K562 (cell line): ENCODE measurements around the gene YES1. TPM values are rescaled to one million over a fixed set of nuclear protein-coding genes. Genes with fewer than 3 reads are reported as not detected.

Experiments
- CBFA2T2 ChIP-seq: fragments of 450-650 bp; conservative IDR thresholded peaks from 2 replicates; pipeline ENCODE4 v1.6.1; 2017; ENCODE audit warnings: mild to moderate bottlenecking
- HIVEP1 ChIP-seq: fragments of 250-450 bp; sonication (Bioruptor Pico); IDR thresholded peaks from 2 replicates; pipeline ENCODE4 v1.4.0; 2020; ENCODE audit warnings: mild to moderate bottlenecking
- MGA ChIP-seq: fragments of 450-650 bp; IDR thresholded peaks from 2 replicates; pipeline ENCODE4 v1.6.1; 2016; ENCODE audit warnings: mild to moderate bottlenecking, moderate library complexity
- RUNX1 ChIP-seq: sonication (generic); IDR thresholded peaks from 2 replicates; pipeline ENCODE4 v1.6.1; 2016; ENCODE audit warnings: antibody characterized with exemption, low read depth
- U2AF2 ChIP-seq: fragments of 200-400 bp; formaldehyde crosslinking; optimal IDR thresholded peaks from 2 replicates; pipeline ENCODE3; 2017; ENCODE audit warnings: low read depth, mild to moderate bottlenecking, low read length
- ZFP91 ChIP-seq: sonication (generic); formaldehyde crosslinking; IDR thresholded peaks from 2 replicates; pipeline ENCODE4 v1.8.0; 2022; ENCODE audit warnings: mild to moderate bottlenecking, missing genetic modification reagents
- ZNF239 ChIP-seq: fragments of 250-450 bp; sonication (Bioruptor Pico); IDR thresholded peaks from 2 replicates; pipeline ENCODE4 v1.4.0; 2020; ENCODE audit warnings: mild to moderate bottlenecking
- polyA plus RNA-seq, 8 experiments: library from polyadenylated mRNA; depleted of rRNA in 4 of 8; stranded (reverse) in 5 of 8; unstranded in 3 of 8; fragments of >200 nt; fragmentation: Nextera tagmentation in 2 of 8; fragmentation: Illumina TruSeq in 1 of 8; extraction: Ambion mirVana in 2 of 8; extraction: Trizol in 1 of 8; gene quantifications; 2 replicates each; pipeline versions ENCODE4 v1.2.1 to v1.2.3, GENCODE V29; 2011 to 2014; ENCODE audit warnings: inconsistent platforms in 1 of 8, missing spikeins in 1 of 8
- total RNA-seq, 7 experiments: library from RNA; depleted of rRNA in 6 of 7; stranded (reverse); fragments of >200 nt in 6 of 7; fragmentation: Illumina TruSeq in 2 of 7; extraction: Trizol in 2 of 7; gene quantifications; 2 replicates each; pipeline versions ENCODE4 v1.2.1 to v1.2.3, GENCODE V29; 2011 to 2021; ENCODE audit warnings: low replicate concordance in 1 of 7

Gene YES1
- total and polyA plus RNA-seq, 9 of the 15 experiments (the other 6 are each of a cell fraction or from before 2014, with no cell fraction given) = 37.2 to 115 (median 77.7) TPM

- TF ChIP-seq MGA = no peak
- TF ChIP-seq RUNX1 = no peak
- TF ChIP-seq U2AF2 = no peak
- TF ChIP-seq ZFP91 (CRISPR knock-in tag) = no peak
- TF ChIP-seq HIVEP1 (CRISPR knock-in tag) = no peak
- TF ChIP-seq ZNF239 (CRISPR knock-in tag) = no peak
- no peak for TF ChIP-seq CBFA2T2
Measured at GRCh38 chr18:816088-816653, 4.1 kb upstream of the YES1 start (continued).
